Fibroblast of villous mesenchyme (primary cell): ENCODE measurements around the gene SNRNP70. TPM values are rescaled to one million over a fixed set of nuclear protein-coding genes. Genes with fewer than 3 reads are reported as not detected.
A peak's percentile ranks its signal among the peaks of the same experiment; 100 is the strongest.

ENCODE experiments used
- DNase-seq: peaks from one replicate; pipeline ENCODE4 v3.0.0-alpha.2; 2010; ENCODE audit warnings: low read depth
- H3K4me3 ChIP-seq: 2 replicates; pipeline ENCODE4 v1.5.1; 2011; ENCODE audit warnings: low read depth, mild to moderate bottlenecking, low read length
- total RNA-seq: library from RNA; depleted of rRNA; stranded (reverse); fragments of >200 nt; gene quantifications from 2 replicates; pipeline ENCODE4 v1.2.3, GENCODE V29; 2012
- TF ChIP-seq, protein P1 (sequence below): IDR thresholded peaks from 2 replicates; pipeline ENCODE4 v1.5.1; 2012; ENCODE audit warnings: low read depth, mild to moderate bottlenecking, low read length; ENCODE audit not compliant: insufficient read depth

SNRNP70 gene
- total RNA-seq, 1 donor, result 117 TPM

DNA sequence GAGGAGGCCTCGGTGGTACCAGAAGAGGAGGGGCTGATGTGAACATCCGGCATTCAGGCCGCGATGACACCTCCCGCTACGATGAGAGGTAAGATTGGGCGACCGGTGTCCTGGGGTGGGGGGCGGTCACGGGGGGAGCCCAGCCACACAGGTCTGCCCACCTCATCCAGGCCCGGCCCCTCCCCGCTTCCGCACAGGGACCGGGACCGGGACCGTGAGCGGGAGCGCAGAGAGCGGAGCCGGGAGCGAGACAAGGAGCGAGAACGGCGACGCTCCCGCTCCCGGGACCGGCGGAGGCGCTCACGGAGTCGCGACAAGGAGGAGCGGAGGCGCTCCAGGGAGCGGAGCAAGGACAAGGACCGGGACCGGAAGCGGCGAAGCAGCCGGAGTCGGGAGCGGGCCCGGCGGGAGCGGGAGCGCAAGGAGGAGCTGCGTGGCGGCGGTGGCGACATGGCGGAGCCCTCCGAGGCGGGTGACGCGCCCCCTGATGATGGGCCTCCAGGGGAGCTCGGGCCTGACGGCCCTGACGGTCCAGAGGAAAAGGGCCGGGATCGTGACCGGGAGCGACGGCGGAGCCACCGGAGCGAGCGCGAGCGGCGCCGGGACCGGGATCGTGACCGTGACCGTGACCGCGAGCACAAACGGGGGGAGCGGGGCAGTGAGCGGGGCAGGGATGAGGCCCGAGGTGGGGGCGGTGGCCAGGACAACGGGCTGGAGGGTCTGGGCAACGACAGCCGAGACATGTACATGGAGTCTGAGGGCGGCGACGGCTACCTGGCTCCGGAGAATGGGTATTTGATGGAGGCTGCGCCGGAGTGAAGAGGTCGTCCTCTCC is 22.6 kb downstream of the SNRNP70 start:
- TF ChIP-seq, protein P1, sequence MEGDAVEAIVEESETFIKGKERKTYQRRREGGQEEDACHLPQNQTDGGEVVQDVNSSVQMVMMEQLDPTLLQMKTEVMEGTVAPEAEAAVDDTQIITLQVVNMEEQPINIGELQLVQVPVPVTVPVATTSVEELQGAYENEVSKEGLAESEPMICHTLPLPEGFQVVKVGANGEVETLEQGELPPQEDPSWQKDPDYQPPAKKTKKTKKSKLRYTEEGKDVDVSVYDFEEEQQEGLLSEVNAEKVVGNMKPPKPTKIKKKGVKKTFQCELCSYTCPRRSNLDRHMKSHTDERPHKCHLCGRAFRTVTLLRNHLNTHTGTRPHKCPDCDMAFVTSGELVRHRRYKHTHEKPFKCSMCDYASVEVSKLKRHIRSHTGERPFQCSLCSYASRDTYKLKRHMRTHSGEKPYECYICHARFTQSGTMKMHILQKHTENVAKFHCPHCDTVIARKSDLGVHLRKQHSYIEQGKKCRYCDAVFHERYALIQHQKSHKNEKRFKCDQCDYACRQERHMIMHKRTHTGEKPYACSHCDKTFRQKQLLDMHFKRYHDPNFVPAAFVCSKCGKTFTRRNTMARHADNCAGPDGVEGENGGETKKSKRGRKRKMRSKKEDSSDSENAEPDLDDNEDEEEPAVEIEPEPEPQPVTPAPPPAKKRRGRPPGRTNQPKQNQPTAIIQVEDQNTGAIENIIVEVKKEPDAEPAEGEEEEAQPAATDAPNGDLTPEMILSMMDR, result no peak
- DNase-seq, result no peak
- no peak overlapping the region for H3K4me3 ChIP-seq

DNA sequence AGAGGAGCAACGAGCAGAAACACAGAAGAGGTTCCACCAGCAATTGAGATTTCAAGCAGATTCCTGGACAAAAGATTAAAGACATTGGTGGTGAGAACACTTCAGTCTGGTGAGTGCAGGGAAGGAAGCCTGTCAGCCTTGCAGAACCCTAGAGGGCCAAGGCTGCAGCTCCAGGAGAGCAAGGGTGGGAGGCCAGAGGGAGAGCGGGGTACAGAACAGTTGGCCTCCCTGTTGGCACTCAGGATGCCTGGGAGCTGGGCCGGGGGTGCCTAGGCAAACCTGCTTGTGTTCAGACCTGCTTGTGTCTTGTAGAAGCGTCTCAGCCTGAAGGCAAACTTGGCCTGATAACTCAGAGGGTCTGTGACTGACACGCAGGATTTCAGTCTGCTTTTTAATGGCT is 23.8 kb downstream of the SNRNP70 start:
- no peak for DNase-seq
- TF ChIP-seq, protein P1, result no peak
- no peak overlapping the region for H3K4me3 ChIP-seq

DNA sequence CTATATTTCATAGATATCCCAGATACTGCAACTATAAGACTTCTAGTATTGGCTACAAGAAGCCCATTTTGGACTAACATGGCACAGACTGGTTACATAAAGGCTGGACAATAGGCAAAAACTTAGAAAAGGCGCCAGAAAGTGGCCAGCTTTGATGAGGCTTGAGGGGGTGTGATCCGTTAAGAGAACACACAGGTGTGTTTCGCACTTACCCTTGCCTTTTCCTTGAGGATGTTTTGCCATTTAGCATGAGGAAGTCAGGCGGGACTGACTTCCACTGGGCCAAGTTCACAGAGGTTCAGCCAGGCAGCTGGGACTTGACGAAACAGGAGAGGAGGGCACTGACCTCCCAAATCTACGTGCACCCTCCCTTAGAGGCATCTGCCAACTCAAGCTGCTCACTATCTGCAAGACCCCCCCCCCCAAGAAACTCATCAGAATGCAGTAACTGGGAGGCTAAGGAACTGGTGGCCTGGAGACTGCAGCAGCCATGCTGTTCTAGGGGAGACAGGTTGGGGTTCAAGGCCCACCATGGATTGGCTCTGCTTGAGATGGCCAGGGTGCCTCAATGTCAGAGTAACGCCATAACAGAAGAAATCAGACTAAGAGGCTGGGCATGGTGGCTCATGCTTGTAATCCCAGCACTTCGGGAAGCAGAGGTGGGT is 24.4 kb downstream of the SNRNP70 start:
- TF ChIP-seq, protein P1, result no peak
- H3K4me3 ChIP-seq, result no peak overlapping the region
- DNase-seq, result no peak

- no peak for DNase-seq
- H3K4me3 ChIP-seq, result no peak overlapping the region
- TF ChIP-seq, protein P1, result no peak
These were observed 25.3 kb downstream of the SNRNP70 start for GRCh38 chr19:49110567-49110966.

GRCh38 chr19:49111218-49111998 is 26.2 kb downstream of the SNRNP70 start:
- H3K4me3 ChIP-seq, result no peak overlapping the region
- TF ChIP-seq, protein P1, result no peak
- no peak for DNase-seq

GRCh38 chr19:49113762-49114629 is 28.7 kb downstream of the SNRNP70 start, which contains the start of gene LIN7B:
LIN7B (plus strand) TSS chr19:49114370; CDS start chr19:49114405, 35 bp downstream.
- peak within 1 kb of the TSS; percentile 79 for H3K4me3 ChIP-seq
- peak; percentile 58 for DNase-seq
- TF ChIP-seq, protein P1, result peak; percentile 31
